Activated CD4-positive, alpha-beta T cell treated with anti-CD3 and anti-CD28 coated beads for 48 hours (primary cell): ENCODE measurements around the gene ZNF778.
"Not testable (repeated sequence)": the region's sequence is repeated elsewhere in the genome, so short reads cannot be mapped to it uniquely, and the experiment has no call there.

Experiments
- DNase-seq: peaks from one replicate; pipeline ENCODE4 v3.0.0-alpha.2; 2020

The ZNF778 gene

DNA sequence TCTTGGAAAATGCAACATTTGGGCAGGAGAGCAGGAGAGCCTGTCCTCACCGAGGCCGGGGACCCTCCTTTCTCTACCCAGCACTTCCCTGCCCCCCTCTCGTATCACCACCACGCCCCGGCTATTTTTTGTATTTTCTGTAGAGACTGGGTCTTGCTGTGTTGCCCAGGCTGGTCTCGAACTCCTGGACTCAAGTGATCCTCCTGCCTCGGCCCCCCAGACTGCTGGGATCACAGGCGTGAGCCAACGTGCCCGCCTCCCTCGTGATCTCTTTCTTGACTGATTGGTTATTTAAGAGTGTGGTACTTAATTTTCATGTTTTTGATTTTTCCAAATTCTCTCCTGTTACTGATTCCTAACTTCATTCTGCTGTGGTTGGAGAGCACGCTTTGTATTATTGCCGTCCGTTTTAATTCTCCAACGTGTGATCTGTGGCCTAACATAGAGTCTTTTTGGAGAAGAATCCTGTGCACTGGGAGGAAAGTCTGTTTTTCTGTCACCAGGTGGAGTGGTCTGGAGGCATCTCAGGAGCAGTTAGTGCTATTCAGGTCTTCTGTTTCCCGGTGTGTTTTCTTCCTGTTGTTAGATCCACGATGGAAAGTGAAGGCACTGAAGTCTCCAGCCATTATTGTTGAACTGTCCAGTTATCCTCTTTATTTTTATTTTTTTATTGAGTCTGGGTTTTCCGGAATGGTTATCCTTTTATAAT is 40.4 kb downstream of the ZNF778 start:
- no peak for DNase-seq

- DNase-seq = not testable (repeated sequence)
Observed at GRCh38 chr16:89259901-89260300, 42.4 kb downstream of the ZNF778 start.

- no peak for DNase-seq
Observed at GRCh38 chr16:89261691-89262563, 44.4 kb downstream of the ZNF778 start.

DNA sequence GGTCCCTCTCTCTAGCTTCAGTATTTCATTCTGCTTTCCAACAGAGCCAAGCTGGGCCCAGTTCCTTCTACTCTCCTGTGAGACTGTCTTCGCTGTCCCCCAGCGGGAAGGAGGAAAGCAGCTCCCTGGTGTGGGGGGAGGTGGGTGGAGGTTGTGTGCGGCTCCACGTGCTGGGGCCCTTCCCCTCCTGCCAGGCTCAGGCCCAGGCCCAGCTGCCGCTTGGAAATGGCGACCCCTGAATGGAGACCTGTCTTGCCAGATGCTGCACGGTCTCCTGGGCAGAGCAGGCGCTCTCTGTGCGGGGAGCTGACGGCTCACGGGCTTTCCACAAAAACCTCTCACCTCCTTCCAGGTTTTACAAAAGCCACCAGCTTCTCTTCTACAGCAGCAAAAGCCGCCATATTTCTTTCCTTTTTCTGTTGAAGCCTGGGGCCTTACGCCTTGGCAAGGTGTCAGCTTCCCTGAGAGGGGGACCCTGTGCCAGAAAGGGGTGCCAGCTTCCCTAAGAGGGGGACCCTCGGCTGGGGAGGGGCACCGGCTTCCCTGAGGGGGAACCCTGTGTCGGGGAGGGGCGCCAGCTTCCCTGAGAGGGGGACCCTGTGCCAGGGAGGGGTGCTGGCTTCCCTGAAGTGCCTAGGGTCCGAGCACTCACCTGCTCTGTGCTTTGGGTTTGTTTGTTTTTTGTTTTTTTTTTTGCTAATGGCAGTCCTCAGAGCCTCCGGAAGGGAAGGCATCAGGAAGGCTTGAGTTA is 47.5 kb downstream of the ZNF778 start:
- DNase-seq = no peak

GRCh38 chr16:89265647-89266046 is 48.1 kb downstream of the ZNF778 start:
- no peak for DNase-seq

GRCh38 chr16:89266521-89267134 is 49.1 kb downstream of the ZNF778 start:
- DNase-seq = no peak

DNA sequence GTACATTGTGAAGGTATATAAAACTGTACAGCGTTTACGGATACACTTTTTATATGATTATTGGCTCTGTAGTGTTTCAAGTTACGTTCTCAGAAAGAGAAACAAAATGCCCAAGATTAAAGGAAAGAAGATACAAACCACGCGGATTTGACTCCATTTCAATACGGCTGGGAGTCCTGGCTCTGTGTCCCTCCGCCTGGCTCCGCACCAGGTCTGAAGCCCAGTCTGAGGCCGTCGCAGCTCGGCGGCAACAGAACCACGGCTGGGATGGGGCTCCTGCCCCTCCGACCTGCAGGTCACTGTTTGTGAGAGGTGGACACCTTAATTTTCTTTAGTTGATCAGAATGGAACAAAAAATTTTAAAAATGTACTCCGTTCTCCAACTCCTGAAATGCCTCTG is 50.2 kb downstream of the ZNF778 start:
- not testable (repeated sequence) for DNase-seq

GRCh38 chr16:89268585-89268984 is 51.1 kb downstream of the ZNF778 start:
- DNase-seq = no peak

DNA sequence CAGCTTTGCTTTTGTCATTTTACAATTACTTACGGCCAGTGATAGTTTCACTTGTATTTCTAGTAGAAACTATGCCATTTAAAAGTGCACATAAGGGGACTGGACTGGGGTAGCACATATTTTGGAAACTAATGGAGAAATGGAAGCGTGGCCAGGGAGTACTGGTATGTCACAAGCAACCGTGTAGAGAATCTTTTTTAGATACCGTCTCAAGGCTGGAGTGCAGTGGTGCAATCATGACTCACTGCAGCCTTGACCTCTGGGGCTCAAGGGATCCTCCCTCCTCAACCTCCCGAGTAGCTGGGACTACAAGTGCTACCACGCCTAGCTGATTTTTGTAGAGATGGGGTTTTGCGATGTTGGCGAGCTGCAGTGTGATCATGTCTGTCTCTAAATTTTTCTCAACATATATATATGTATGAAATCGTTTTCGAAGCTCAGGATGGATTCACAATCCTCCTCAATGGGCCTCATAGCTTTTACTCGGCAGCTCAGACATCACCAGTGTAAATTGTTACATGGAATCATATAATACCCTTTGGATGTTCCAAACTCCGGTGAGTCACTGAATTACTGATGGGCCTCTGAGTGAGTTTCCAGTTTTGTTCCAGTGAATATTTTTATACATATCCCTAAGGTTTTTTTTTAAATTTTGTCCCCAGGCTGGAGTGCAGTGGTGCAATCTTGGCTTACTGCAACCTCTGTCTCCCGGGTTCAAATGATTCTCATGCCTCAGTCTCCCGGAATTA is 51.7 kb downstream of the ZNF778 start:
- DNase-seq = no peak

GRCh38 chr16:89269805-89270665 is 52.5 kb downstream of the ZNF778 start:
- DNase-seq = no peak

- no peak for DNase-seq
Observed at GRCh38 chr16:89270666-89271345, 53.3 kb downstream of the ZNF778 start.

GRCh38 chr16:89272631-89273030 is 55.1 kb downstream of the ZNF778 start:
- DNase-seq = no peak

DNA sequence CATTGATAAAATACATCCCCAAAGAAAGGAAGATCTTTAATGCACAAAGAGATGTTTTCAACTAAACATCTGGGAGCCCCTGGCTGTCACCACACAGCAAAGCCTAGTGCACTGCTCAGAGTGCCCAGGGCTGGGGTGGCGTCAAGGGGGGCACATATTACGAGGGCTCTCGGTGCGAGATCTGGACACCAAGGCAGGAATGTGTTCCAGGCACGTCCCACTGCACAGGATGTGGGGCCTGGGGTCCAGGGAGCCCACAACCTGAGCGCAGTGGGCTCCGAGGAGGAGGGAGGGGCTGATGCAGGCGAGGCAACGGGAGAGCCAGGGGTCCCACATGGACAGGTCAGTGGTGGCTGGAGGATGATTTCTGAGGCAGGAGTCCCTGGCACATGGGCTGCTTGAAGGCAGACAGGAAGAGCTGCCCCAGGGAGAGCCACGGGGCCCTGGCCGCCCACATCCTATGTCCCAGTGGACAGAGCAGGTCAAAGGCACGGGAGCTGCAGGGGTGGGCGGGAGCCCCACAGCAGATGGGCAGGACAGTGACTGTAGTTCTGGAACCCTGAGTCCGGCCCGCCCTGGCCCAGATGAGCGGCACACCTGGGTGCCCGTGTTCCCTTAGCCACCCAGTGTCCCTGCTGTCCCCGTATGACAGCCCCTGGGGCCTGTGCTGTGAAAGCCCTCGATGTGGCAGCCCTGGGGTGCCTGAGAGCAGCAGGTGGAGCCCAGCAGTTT is 56.4 kb downstream of the ZNF778 start:
- no peak for DNase-seq

- DNase-seq = no peak
Observed at GRCh38 chr16:89274561-89275283, 57.2 kb downstream of the ZNF778 start.

- no peak for DNase-seq
Observed at GRCh38 chr16:89275284-89275584, 57.7 kb downstream of the ZNF778 start.

DNA sequence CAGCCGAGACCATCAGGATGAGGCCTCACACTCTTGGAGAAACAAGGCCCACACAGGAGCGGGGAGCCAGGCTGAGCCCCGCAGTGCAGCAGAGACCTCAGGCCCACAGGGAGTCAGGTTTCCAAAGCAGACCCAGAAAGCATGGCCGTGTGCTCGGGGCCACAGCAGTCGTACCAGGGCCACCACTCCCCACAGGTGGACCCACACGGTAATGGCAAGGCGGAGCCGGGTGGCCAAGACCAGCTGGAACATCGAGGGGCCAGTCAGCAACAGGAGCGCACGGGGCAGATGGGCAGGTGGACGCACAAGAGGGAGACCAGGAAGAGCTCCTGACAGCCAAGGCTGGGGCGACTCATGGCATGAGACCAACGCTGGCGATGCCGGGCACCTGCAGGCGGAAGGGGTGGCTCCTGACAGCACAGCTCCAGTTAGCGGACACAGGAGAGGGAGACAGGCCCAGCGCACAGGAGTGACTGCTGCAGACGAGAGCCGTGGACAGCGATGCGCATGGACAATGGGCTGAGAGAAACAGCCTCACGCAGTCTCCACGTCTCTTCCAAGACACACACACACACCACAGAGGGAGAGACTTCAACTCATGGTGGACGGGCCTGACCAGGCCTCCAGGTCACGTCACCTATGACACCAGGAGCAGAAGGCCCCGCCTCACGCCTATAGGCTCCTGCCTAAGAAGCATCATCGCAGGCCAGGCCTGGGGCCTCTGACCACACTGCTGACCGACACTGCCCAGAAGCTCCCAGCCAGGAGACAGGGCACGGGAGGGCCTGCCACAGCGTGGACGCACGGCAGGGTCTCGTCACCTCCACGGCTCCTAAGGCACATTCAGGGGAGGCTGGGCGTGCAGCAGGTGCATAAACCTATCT is 58.6 kb downstream of the ZNF778 start:
- no peak for DNase-seq

- DNase-seq = no peak
Observed at GRCh38 chr16:89277049-89277448, 59.5 kb downstream of the ZNF778 start.

GRCh38 chr16:89277641-89278341 is 60.3 kb downstream of the ZNF778 start:
- no peak for DNase-seq
